ENCODE measurements around the gene HNRNPM. TPM values are rescaled to one million over a fixed set of nuclear protein-coding genes. Genes with fewer than 3 reads are reported as not detected.

Gene HNRNPM
- total RNA-seq, 1 experiment from 2014 or later = 204 TPM

GRCh38 chr19:8490873-8491272 lies 46.1 kb downstream of the HNRNPM start:
- Mint-ChIP-seq H3K27me3 (ENCODE audit: unreplicated experiment) (no peaks in the 10 kb centered on the region), H3K27ac (ENCODE audit: unreplicated experiment) (no peak overlapping the region), H3K4me1 (ENCODE audit: low read depth, unreplicated experiment) (no peaks in the 10 kb centered on the region), H3K9me3 (ENCODE audit: low read depth, unreplicated experiment) (no peaks in the 10 kb centered on the region), H3K36me3 (ENCODE audit: insufficient read depth, unreplicated experiment) (peaks cover 28% of the 10 kb centered on the region), H3K4me3 (ENCODE audit: low read depth, unreplicated experiment) (no peak overlapping the region)
- intact Hi-C loops (cut with micrococcal nuclease; ENCODE audit: unreplicated experiment) = no loop called here
- no peak for DNase-seq
- no peak for TF ChIP-seq CTCF (IDR thresholded peaks at IDR 0.05; ENCODE audit: unreplicated experiment)
- CTCF ChIA-PET = interaction anchor here (0.6 kb wide), 1 partner anchor 14 kb away, joined by 3 read pairs; no protein-coding TSS in a partner anchor
- no TSS peak for BruUV-seq (replicated peaks)

DNA sequence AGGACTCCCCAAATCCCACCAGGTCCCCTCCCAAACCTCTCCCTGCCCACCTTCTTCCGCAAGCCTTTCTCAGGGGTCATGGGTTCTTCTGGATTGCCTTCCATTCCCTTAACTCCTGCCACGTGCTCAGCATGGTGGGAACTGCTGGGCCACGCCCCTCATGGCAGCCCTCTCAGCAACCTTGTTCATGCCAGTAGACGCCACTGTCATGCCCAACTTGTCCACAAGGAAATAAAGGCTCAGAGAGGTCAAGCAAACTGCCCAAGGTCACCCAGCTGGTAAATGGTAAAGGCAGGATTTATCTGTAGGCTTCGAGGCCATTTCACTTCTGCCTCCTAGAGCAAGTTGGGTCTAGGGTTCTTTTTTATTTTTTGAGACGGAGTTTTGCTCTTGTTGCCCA lies 46.8 kb downstream of the HNRNPM start:
- intact Hi-C loops (cut with micrococcal nuclease; ENCODE audit: unreplicated experiment) = no loop called here
- no peaks in the 10 kb centered on the region for H3K9me3 Mint-ChIP-seq (ENCODE audit: low read depth, unreplicated experiment)
- no peaks in the 10 kb centered on the region for H3K4me1 Mint-ChIP-seq (ENCODE audit: low read depth, unreplicated experiment)
- H3K27me3 Mint-ChIP-seq (ENCODE audit: unreplicated experiment) = no peaks in the 10 kb centered on the region
- no peak for TF ChIP-seq CTCF (IDR thresholded peaks at IDR 0.05; ENCODE audit: unreplicated experiment)
- CTCF ChIA-PET = no interaction called here
- no TSS peak for BruUV-seq (replicated peaks)
- H3K36me3 Mint-ChIP-seq (ENCODE audit: insufficient read depth, unreplicated experiment) = peaks cover 23% of the 10 kb centered on the region
- no peak overlapping the region for H3K4me3 Mint-ChIP-seq (ENCODE audit: low read depth, unreplicated experiment)
- DNase-seq = no peak
- no peak overlapping the region for H3K27ac Mint-ChIP-seq (ENCODE audit: unreplicated experiment)

DNA sequence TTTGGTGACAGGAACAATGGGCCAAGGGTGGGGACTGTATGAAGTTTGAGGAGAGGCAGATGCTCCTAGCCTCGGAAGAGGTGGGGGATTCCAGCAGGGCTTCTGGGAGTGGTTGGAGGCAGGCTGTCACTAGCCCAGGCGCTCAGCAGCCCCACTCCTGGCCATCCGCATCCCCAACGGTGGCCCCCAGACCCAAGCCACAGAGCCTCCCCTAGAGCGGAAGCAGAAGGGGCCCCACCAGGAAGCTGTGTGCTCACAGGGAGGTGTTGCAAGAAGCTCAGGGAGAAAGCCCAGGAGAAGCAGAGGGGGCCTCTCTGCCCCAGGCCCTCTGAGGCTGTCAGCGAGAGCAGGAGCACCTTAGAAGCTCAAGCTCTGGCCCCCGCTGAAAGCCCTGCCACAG lies 49.4 kb downstream of the HNRNPM start:
- H3K36me3 Mint-ChIP-seq (ENCODE audit: insufficient read depth, unreplicated experiment) = peaks cover 12% of the 10 kb centered on the region
- DNase-seq = no peak
- H3K9me3 Mint-ChIP-seq (ENCODE audit: low read depth, unreplicated experiment) = no peaks in the 10 kb centered on the region
- CTCF ChIA-PET = no interaction called here
- H3K27me3 Mint-ChIP-seq (ENCODE audit: unreplicated experiment) = no peaks in the 10 kb centered on the region
- H3K4me1 Mint-ChIP-seq (ENCODE audit: low read depth, unreplicated experiment) = no peaks in the 10 kb centered on the region
- no peak overlapping the region for H3K4me3 Mint-ChIP-seq (ENCODE audit: low read depth, unreplicated experiment)
- no peak for TF ChIP-seq CTCF (IDR thresholded peaks at IDR 0.05; ENCODE audit: unreplicated experiment)
- BruUV-seq (replicated peaks) = no TSS peak
- H3K27ac Mint-ChIP-seq (ENCODE audit: unreplicated experiment) = no peak overlapping the region
- intact Hi-C loops (cut with micrococcal nuclease; ENCODE audit: unreplicated experiment) = no loop called here

GRCh38 chr19:8498295-8498694 lies 53.5 kb downstream of the HNRNPM start:
- DNase-seq = no peak
- no peaks in the 10 kb centered on the region for H3K27me3 Mint-ChIP-seq (ENCODE audit: unreplicated experiment)
- CTCF ChIA-PET = no interaction called here
- BruUV-seq (replicated peaks) = no TSS peak
- H3K27ac Mint-ChIP-seq (ENCODE audit: unreplicated experiment) = no peak overlapping the region
- intact Hi-C loops (cut with micrococcal nuclease; ENCODE audit: unreplicated experiment) = no loop called here
- peaks cover 4% of the 10 kb centered on the region for H3K36me3 Mint-ChIP-seq (ENCODE audit: insufficient read depth, unreplicated experiment)
- no peaks in the 10 kb centered on the region for H3K4me1 Mint-ChIP-seq (ENCODE audit: low read depth, unreplicated experiment)
- H3K9me3 Mint-ChIP-seq (ENCODE audit: low read depth, unreplicated experiment) = no peaks in the 10 kb centered on the region
- TF ChIP-seq CTCF (IDR thresholded peaks at IDR 0.05; ENCODE audit: unreplicated experiment) = no peak
- H3K4me3 Mint-ChIP-seq (ENCODE audit: low read depth, unreplicated experiment) = no peak overlapping the region
